Thoracic aorta (tissue), 2 donors: ENCODE measurements around the gene C10orf95. TPM values are rescaled to one million over a fixed set of nuclear protein-coding genes. Genes with fewer than 3 reads are reported as not detected.
A peak's percentile ranks its signal among the peaks of the same experiment; 100 is the strongest.

Experiments
- ATAC-seq: fragments of 150-250 bp; one replicate; pipeline ENCODE4 v1.8.0; 2017; ENCODE audit warnings: low read depth; ENCODE audit not compliant: insufficient number of reproducible peaks, low FRiP score
- DNase-seq: peaks from one replicate; pipeline ENCODE4 v3.0.0-alpha.2; 2020; ENCODE audit warnings: low spot score
- H3K27ac ChIP-seq, 2 donors: fragments of 200-600 bp; sonication (generic); 1 replicate in 1 of 2; 2 replicates in 1 of 2; pipeline ENCODE4 v1.5.1; 2016; ENCODE audit warnings: mild to moderate bottlenecking in 2 of 2, moderate library complexity in 2 of 2
- H3K27me3 ChIP-seq: fragments of 200-600 bp; sonication (generic); replicated peaks from 2 replicates; pipeline ENCODE4 v1.6.0; 2016; ENCODE audit warnings: mild to moderate bottlenecking; ENCODE audit not compliant: insufficient read depth
- H3K36me3 ChIP-seq: fragments of 200-600 bp; sonication (generic); one replicate; pipeline ENCODE4 v1.5.1; 2016
- H3K4me1 ChIP-seq, 2 donors: fragments of 200-600 bp; sonication (generic); 1 replicate in 1 of 2; 2 replicates in 1 of 2; pipeline versions ENCODE4 v1.5.1 to v1.6.0; 2016; ENCODE audit warnings: low read depth in 2 of 2, mild to moderate bottlenecking in 1 of 2; ENCODE audit not compliant: control insufficient read depth in 1 of 2
- H3K4me3 ChIP-seq: fragments of 200-600 bp; sonication (generic); 2 replicates; pipeline ENCODE4 v1.5.1; 2016; ENCODE audit warnings: mild to moderate bottlenecking
- H3K9me3 ChIP-seq: fragments of 200-600 bp; sonication (generic); 2 replicates; pipeline ENCODE4 v1.5.1; 2016
- CTCF ChIP-seq: fragments of 200-600 bp; sonication (generic); IDR thresholded peaks from one replicate; pipeline ENCODE4 v1.5.1; 2019; ENCODE audit warnings: antibody characterized with exemption
- total RNA-seq, 2 donors: library from RNA; depleted of rRNA; stranded (reverse); fragments of >200 nt; gene quantifications; one replicate each; pipeline versions ENCODE4 v1.1.0 to v1.2.3, GENCODE V29; 2016

C10orf95 gene
- total RNA-seq, 2 donors from 2014 or later, result not detected

DNA sequence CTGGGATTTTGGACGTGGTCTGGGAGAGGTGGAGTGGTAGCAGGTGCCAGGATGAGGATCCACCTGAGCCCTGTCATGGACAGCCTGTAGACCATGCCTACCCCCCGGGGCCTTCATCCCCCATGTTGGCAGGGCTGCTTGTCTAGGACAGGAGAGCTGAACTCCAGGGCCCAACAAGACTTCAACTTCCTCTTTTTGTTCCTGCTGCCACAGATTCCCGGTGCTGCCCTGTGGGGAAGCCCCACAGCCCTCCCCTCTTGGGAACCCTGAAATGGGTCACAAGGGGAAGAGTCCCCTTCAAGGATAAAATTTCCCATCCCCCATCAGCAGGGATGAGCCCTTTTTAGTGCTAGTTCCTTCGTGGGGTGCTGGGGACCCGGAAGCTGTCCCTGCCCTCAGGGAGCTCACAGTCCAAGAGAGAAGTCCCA lies 17.7 kb downstream of the C10orf95 start:
- TF ChIP-seq CTCF, result no peak
- Histone ChIP-seq H3K9me3 (no peaks in the 10 kb centered on the region), H3K27me3 (no peaks in the 10 kb centered on the region), H3K36me3 (no peaks in the 10 kb centered on the region), H3K4me3 (no peak overlapping the region), H3K27ac (no peak overlapping the region), H3K4me1 (peaks cover 16 to 29% of the 10 kb centered on the region in 2 donors)
- DNase-seq, result no peak
- no peak for ATAC-seq

- H3K9me3 ChIP-seq, result no peaks in the 10 kb centered on the region
- H3K36me3 ChIP-seq, result no peaks in the 10 kb centered on the region
- H3K27me3 ChIP-seq, result no peaks in the 10 kb centered on the region
- peaks cover 16 to 29% of the 10 kb centered on the region in 2 donors for H3K4me1 ChIP-seq
- ATAC-seq (peak; percentile 78), DNase-seq (peak; percentile 85)
- H3K4me3 ChIP-seq, result peak within 1 kb of the TSS; percentile 97
- H3K27ac ChIP-seq, result peak within 1 kb of the TSS; percentile 56 to 72
- TF ChIP-seq CTCF, result no peak
These were observed 19.0 kb downstream of the C10orf95 start, which contains the start of gene CUEDC2 for GRCh38 chr10:102432162-102432950. Gene CUEDC2, minus strand, starts transcription at chr10:102432574. Its CDS starts 7,386 bp downstream, at chr10:102425188.

GRCh38 chr10:102431452-102432124 lies 19.8 kb downstream of the C10orf95 start:
- TF ChIP-seq CTCF, result no peak
- H3K9me3 ChIP-seq, result no peaks in the 10 kb centered on the region
- DNase-seq, result no peak
- peak overlapping the region; percentile 56 to 72 for H3K27ac ChIP-seq
- ATAC-seq, result no peak
- H3K4me1 ChIP-seq, result peaks cover 16 to 29% of the 10 kb centered on the region in 2 donors
- no peaks in the 10 kb centered on the region for H3K36me3 ChIP-seq
- no peaks in the 10 kb centered on the region for H3K27me3 ChIP-seq
- H3K4me3 ChIP-seq, result peak overlapping the region; percentile 97

DNA sequence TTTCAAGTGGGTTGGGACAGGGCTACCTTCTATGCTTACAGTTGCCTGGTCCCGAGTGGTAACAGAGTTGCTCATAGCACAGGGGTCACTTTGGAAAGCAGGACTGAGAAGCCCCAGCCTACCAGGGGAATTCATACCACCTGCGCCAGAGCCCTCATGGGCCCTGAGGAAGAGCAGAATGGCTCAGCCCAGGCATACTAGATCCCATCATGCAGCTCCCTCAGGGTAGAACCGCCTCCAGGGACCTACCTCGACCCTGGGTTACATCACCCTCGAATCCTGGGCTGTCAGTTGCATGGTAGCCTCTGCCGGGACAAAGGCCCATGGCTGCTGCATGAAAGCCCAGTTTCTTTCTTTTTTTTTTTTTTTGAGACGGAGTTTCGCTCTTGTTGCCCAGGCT lies 21.9 kb downstream of the C10orf95 start:
- no peak overlapping the region for H3K27ac ChIP-seq
- DNase-seq (no peak), ATAC-seq (no peak)
- TF ChIP-seq CTCF, result no peak
- H3K4me3 ChIP-seq, result no peak overlapping the region
- H3K4me1 ChIP-seq, result peaks cover 11 to 19% of the 10 kb centered on the region in 2 donors
- no peaks in the 10 kb centered on the region for H3K9me3 ChIP-seq
- peaks cover 4% of the 10 kb centered on the region for H3K36me3 ChIP-seq
- H3K27me3 ChIP-seq, result no peaks in the 10 kb centered on the region

DNA sequence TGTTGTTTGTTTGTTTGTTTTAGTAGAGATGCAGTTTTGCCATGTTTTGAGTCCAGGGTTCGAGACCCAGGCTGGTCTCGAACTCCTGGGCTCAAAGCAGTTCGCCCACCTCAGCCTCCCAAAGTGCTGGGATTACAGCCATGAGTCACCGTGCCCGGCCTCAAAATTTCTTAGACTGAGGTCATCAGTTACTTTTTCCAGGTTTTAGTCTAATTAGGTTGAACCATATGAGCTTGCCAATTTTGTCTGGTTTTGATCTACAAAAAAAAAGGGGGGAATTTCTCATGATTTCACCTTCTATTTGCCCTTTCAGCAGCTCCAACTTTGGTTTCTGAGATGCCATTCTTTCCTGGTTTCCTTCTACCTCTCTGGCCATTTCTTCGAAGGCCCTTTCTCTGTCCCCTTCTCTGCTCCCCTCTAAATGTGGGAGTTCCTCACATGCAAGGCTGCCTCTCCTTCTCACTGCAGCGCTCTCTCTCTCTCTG lies 24.5 kb downstream of the C10orf95 start:
- no peaks in the 10 kb centered on the region for H3K27me3 ChIP-seq
- ATAC-seq (no peak), DNase-seq (no peak)
- H3K27ac ChIP-seq, result no peak overlapping the region
- peaks cover 16 to 26% of the 10 kb centered on the region in 2 donors for H3K4me1 ChIP-seq
- no peak for TF ChIP-seq CTCF
- no peak overlapping the region for H3K4me3 ChIP-seq
- peaks cover 16% of the 10 kb centered on the region for H3K36me3 ChIP-seq
- H3K9me3 ChIP-seq, result no peaks in the 10 kb centered on the region
